ENCODE results near the gene HRH1.

- no peak for TF ChIP-seq CTCF (IDR thresholded peaks at IDR 0.05)
- no peak for TF ChIP-seq POLR2A (IDR thresholded peaks at IDR 0.05)
These were observed 114.7 kb downstream of the HRH1 start for GRCh38 chr3:11269007-11269406.

All from heart left ventricle (tissue), 13 donors.